SKM-1 treated with dmso at 0.1 percent for 144 hours (cell line): Measurements from ENCODE around the gene NCK2.

Experiments
- DNase-seq: peaks from one replicate; lab custom pipeline; 2025; ENCODE audit not compliant: unreplicated experiment; lab: John Stamatoyannopoulos, UW

Gene NCK2

DNA sequence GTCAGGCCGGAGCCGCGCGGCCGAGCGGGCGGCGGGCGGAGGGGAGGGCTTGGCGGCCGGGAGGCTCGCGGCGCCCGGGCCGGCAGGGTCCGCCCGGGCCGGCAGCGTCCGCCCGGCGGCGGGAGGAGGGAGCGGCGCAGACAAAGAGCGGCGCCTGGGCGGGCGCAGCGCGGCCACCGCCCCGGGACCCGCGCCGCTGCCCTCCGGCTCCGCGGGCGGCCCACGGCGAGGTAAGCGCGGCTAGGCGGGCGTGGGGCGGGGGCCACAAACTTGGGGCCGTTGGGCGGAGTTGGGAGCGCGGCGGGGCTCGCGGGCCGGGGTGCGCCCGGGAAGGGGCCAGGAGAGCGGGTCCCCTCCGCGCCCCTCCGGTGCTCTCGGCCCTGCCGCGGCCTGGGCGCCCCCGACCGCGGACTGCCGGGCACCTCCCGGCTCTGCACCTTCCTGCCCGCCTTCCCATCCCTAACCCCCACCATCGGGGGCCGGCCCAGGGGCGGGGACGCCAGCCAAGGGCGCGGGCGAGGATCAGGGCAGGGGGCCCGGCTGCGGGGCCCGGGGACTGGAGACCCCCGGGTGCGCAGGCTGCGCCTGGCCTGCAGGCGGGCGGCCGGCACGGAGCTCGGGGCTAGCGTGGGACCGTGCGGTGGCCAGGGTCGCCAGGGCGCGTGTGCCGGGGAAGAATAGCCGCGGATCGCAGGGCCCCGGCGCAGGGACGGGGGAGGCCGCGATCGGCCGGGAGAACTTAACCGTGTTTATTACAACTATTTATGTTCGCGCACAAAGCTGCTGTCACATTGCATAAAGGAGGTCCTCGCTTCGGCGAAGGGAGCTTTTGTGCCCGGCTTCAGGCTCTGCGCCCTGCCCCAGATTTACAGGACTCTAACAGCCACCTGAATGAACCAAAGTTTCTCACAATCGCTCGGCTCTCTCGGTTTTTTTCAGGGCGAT is at the start of gene NCK2:
Gene NCK2 (plus strand): TSS at position 4 of the 945 bp plus-strand sequence. CDS start 110,152 bp downstream, outside the sequence.
- DNase-seq: no peak

DNA sequence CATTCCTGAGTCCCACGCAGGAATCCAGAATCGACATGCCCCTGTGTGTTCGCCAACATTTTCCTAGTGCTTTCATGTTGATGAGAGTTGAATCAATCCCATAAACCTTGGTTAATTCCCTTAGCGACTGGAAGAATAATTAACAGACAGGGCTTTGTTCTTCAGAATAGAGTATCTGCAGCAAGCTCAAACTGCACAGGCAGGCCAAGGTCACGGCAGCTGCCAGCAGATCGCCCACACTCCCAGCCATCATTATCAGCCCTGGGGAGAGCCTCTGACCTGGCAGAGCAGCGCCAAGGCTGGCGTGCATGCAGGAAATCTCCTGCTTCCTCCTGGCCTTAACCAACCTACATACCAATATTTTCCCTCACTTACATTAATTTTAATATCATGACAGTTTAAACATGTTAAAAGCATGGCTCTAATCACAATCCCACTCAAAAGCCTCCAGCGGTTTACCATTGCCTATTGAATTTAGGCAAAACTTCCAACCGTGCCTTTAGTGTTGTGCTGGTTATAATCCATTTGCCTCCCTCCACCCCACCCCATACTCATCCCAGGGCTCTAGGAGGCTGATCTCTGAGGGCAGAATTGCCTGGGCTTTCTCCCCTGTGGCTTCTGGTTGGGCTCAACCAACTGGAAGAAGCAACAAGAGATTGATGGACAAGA is 46.8 kb upstream of the NCK2 start:
- no peak for DNase-seq

DNA sequence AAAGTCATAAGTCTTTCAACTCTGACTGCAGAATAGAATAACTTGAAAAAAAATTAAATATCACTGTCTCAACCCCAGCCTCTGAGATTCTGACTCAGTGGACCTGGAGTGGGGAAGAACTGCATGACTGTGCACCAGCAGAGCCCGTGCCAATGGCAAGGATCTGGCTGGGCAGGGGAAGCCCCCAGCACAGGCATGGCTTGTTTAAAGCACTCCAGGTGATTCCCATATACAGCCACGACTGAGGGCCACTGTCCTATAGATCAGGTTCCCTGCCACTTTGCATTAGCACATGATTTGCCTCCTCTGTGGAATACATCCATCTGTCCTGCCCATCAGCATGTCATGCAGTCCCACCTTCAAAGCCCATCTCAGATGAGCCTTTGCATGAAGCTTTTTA is 45.9 kb upstream of the NCK2 start:
- no peak for DNase-seq

DNA sequence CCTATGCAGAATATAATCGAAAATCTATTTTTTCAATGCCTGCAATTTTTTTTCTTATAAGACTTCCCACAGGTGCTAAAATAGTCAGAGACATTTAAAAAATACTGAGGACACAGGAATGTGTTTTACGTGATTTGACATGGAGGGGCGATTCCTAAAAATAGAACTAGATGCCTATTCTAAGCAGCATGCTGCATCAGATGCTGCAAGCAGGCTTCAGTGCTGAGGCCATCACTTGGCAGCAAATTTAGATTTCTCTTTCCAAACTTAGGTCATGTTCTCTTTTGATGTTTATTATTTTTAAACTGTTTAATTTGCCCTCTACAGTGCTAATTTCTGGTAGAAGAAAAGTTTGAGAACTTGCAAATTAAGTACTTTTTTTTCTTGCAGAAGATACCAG is 43.7 kb upstream of the NCK2 start:
- no peak for DNase-seq

DNA sequence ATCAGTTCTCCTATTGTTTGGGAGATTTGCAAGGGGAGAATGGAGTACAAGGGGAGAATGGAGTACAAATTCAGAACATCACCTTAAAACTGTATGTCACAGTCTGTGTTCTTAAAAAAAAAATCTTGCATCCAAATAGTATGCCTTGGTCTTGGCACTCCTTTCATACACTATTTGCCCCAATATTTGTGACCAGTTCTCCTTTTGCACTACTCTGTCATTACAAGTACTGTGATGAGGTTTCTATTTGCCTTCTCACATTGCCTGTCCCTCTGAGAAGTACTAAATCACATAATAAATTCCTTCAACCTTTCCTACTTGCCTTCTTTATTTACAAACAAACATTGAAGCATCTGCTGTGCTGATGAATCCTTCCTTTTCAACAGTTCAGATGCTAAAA is 36.0 kb upstream of the NCK2 start:
- DNase-seq: no peak

DNA sequence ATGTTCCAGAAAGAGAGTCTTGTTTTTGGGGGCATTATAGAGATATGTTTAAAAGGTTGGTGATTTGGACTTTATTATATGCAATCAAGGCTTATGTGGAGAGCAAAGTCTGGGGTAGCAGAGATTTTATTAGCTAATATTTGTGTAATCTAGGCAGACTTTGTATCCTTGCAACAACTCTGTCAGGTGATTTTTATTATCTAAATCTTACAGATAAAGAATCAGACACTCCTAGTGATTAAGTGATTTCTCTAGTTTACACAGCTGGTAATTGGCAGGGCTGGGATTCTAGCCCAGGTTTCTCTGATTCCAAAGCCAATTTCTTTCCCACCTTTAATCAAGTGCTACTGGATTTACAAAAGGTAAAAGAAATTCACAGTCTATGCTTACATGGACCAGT is 33.3 kb upstream of the NCK2 start:
- DNase-seq: no peak

DNA sequence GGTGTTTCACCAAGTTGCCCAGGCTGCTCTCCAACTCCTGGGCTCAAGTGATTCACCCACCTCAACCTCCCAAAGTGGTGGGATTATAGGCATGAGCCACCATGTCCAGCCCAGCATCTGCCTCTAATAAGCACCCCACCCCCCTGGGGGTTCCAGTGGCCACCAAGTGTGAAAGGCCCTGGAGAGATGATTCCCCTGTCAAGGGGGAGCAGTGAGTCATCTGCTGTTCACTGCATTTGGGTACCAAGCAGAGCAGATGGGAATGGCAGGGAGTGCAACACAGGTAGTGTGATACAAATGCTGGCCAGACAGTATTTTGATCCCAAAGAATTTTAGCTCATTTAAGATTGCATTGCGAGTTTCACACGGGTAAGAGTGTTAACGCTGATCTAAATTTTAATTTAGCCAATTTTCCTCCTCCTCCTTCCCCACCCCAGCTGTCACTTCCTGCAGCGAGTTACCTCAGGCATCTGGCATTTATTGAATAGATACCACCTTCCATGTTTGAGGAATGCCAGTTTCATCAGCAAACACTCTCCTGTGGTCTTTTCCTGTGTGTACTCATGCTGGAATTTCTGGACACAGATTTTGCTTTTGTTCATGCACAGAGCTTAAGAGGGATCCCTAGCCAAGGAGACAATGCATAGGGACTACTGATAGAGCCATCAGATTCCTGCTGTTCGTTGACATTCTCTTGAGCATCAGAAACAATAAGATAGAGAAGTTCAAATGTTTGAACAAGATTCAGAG is 32.4 kb upstream of the NCK2 start:
- no peak for DNase-seq

DNA sequence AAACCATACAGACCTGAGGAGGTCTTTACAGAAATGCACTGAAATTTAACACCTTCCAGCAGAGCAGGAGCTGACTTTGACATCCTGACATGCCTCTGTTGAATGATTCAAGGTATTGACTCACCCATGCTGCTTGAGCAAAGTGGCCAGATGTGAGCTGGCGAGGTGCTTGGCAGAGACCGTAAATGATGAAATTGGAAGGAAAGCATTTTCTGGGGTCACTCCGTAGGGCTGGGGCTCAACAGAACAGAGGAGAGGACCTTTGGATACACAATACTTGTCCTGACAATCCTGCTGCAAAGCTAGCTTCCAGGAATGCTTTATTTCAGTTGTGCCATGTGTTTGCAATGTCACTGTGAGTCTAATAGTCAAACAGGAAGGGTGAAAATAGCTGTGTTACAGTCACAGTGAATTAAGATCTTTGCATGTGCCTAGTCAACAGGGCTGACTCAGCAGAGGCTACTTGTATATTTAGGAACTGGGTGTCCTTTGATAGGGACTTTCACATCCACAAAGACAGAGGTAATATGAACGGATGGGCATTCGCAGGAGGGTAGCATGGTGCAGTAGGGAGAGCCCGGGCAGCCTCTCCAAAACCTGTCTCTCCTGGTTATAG is 31.6 kb upstream of the NCK2 start:
- no peak for DNase-seq

DNA sequence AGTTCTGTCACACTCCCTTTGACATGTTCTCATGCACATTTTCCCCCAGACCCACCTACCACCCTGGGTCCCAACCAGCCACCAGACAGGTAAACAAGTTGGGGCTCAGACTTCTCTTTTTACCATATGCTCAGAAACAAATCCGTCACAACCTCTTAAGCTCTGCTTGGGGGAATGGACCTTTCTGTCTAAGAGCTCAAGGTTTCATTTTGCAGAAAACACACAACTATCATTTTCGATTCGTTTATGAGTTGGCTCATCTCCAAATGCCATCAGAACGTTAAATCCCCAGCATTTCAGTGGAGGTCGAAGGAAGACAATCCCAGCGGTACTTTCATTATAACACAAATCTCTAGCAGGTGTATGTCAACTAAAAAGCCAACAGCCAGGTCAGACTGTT is 30.6 kb upstream of the NCK2 start:
- DNase-seq: no peak

DNA sequence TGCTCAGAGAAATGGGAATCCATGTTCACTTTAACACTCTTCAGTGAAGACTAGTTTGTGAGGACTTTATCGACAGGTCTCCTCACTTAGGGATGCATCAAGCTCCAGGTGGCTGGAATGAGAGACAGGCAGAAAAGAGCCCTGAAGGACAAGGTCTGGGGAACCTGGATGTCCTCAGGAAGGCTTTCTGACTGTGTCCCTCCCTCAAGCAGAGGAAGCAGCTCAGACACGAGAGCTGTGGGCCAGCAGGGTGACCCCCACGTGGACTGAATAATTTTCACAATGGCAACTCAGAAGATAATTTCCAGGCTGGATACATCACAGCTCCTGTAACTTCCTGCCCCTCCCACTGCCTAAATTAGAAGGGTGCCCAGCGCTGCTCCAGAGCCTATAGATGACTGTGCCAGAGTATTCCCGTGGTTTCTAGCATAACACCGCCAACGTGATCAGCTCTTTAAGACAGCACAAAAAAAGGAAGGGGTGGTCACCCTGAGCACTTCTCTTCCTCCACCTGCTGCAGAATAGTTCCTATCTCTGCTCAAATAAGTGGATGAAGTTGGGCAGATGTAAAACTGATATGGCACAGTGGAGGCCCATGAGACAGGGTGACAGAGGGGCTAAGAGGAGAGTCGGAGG is 25.7 kb upstream of the NCK2 start:
- DNase-seq: no peak

DNA sequence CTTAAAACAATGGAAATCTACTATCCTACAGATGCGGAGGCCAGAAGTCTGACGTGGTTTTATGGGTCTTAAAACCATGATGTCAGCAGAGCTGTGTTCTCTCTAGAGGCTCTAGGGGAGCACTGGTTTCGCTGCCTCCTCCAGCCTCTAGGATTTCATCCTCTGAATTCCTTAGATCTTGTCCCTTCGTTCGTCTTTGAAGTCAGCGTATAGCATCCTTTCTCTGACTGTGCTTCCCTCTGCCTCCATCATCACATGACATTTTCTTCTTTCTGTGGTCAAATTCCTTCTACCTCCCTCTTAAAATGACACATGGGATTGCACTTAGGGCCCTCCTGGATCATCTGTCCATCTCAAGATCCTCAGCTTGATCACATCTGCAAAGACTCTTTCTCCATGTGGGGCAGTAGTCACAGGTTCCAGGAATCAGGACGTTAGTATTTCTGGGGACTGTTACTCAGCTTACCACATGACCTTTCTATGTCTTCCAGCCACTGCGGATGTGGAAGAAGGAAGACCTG is 22.7 kb upstream of the NCK2 start:
- DNase-seq: no peak

DNA sequence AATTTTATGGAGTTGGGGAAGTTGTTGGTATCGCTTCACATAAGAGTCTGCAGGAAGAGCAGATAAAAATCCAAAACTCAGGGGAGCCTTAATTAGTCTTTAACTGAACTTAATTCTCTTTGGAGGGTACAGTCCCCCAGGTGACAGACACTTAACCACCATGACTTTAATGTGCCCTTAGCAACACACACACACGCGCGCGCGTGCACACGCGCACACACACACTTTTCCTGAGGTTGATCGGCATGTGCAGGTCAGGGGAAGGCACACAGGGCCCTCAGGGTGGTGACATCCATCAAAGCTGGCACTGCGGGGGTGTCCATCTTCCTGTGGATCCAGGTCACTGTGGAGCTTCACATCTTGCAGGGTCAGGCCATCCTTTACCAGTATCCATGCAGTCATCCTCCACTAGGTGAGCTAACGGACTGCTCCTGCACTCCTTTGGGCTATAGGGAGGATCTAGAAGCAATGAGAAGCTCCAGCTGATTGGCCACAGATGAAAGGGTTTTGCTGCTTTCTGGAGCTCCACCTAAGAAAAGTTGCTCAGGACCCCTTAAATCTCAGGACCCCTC is 21.9 kb upstream of the NCK2 start:
- DNase-seq: no peak

DNA sequence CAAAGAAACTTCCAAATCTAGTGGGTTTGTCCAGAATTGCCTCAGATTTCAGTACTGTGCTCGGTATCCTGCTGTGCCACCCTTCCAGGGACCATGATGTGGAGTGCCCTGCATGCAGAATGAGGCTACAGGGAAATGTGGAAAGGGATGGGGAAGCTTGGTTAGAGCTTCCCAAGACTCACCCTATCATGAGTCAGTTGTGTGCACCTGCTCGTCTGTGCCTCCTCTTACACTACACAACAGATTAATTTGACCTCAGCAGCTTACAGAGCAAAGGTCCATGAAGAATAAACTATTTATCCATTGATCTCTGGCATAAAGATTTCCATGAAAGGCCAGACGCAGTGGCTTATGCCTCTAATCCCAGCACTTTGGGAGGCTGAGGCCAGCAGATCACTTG is 21.3 kb upstream of the NCK2 start:
- DNase-seq: no peak

DNA sequence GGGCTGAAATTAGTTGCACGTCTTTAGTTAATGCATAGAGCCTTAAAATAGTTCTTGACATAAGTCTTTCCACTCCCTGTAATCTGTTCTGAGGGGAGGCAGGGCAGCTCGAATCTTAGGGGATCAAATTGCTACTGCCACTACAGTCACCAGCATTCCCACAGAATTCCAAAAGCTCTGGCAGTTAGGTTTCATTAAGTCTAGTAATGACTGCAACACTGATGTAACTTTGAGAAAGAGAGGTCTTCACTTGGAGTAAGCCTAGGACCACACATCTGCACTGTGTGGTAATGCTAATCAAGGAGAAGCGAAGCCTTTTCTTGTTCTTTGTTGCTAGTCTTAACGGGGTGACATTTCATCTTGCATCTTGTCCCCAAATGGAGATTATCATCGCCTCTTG is 19.3 kb upstream of the NCK2 start:
- DNase-seq: no peak

DNA sequence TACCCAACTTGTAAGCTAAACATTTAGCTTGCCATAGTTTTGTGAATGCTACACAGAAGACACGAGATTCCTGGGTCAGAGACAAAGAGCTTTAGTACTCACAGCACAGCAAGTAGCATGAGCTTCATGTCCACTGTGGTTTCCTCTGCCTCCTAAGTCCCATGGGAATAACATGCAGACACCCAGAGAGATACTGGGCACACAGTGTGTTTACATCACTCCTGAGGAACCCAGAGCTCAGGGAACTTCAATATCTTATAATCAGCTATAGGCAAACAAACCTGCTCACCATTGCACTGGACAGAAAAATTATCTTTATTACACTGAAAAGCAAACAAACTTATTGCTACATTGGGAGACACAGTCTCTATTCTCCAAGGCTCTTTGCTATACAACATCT is 14.5 kb upstream of the NCK2 start:
- DNase-seq: no peak

DNA sequence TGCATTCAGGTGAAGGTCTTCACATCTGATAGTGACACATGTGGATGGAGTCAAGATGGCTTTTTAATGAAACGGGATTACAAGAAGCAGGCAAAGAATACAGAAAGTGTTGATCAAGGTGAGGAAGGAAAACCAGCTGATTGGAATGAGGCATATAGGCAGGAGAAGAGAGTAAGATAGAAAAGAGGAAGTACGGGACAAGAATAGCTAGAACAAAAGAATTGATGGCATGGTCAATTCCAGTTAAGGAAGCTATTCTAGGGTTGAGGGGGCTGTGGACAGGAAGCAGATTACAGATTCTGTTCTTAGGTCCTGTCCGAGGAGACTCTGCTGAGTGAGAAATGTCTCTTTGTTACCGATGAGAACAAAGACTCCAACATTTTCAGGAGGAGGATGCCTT is 13.2 kb upstream of the NCK2 start:
- DNase-seq: peak; percentile 69

DNA sequence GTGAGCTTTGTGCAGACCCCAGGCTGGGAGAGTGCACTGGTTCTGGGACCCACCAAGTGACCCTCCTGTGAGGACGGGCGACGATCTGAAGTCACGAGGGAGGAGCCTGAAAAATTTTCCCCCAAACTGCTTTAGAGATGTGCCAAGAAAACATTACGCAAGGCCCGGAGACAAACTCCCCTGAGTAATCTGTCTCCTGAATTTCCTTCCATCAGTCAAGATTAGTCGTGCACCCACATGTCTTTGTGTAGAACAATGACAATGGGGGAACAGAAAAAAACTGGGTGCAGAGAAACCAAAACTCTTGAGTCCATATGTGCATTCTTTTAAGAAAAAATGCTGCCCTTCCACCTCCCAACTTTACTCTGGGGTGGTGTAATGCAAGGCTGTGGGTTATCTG is 12.6 kb upstream of the NCK2 start:
- peak; percentile 17 for DNase-seq

DNA sequence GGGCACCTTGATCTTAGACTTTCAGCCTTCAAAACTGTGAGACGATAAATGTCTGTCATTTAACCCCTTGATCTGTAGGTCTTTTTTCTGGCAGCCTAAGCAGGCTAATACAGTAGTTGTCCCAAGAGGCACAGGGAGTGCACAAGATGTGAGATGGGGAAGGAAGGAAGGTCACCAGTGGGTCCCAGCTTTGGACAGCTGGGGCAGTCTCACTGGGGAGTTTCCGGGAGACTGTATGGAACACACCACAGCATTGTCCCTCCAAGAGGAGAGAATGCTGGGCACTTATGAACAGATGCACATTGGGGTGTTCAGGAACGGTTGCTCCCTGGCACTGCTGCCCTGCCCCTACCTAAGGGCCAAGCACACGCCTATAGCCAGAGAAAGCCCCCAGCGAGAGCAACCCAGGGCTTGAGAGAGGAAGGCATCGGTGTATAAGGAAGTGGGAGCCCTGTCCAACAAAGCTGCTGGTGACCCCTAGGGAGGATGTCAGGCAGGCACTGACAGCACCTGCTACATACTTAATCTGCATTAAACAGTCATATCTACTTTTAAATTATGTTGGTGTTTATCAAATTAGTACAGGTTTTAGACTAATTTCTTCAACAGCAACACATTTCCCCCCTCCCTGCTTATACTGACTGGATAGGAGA is 11.6 kb upstream of the NCK2 start:
- no peak for DNase-seq

DNA sequence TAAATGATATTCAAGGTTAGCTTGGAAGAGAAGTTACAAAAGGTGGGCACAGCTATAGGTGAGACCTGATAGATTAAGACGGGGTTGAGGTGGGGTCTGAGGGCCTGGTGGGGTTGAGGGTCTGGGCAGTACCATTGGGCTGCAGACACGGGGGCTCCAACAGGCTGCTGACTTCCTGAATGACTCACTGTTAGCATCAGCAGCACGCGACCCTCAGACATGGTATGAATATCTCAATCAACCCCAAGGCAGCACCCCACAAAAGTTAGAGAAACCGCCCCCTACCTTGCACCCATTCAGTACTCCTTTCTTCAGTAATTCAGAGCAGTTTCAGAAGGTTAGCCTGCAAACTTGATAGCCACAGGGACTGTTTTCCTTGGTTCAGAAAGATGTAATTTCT is 10.8 kb upstream of the NCK2 start:
- no peak for DNase-seq
